Effector memory CD8-positive, alpha-beta T cell (primary cell): Measurements from ENCODE around the gene KRT36.
A peak's percentile ranks its signal among the peaks of the same experiment; 100 is the strongest.

Experiments
- ATAC-seq: fragments of 150-1000 bp; cut with Tn5 transposase; replicated peaks from 2 replicates; pipeline ENCODE4 v1.10.0; 2021; ENCODE audit warnings: mild to moderate bottlenecking, moderate library complexity
- DNase-seq, 3 experiments: peaks; one replicate each; pipeline ENCODE4 v3.0.0; 2021
- H3K27ac Mint-ChIP-seq, 2 donors: one replicate each; pipeline ENCODE4 v1.8.0; 2022; ENCODE audit warnings: mild to moderate bottlenecking in 2 of 2, mixed read lengths in 2 of 2, moderate library complexity in 2 of 2
- H3K27me3 Mint-ChIP-seq, 2 donors: one replicate each; pipeline ENCODE4 v1.8.0; 2022; ENCODE audit warnings: mixed read lengths in 2 of 2
- H3K36me3 Mint-ChIP-seq: one replicate; pipeline ENCODE4 v1.8.0; 2022; ENCODE audit warnings: mild to moderate bottlenecking, moderate library complexity, mixed read lengths; ENCODE audit not compliant: insufficient read depth
- H3K4me1 Mint-ChIP-seq, 2 donors: one replicate each; pipeline ENCODE4 v1.8.0; 2022; ENCODE audit warnings: low read depth in 2 of 2, mixed read lengths in 2 of 2
- H3K4me3 Mint-ChIP-seq, 2 donors: one replicate each; pipeline ENCODE4 v1.8.0; 2022; ENCODE audit warnings: mild to moderate bottlenecking in 2 of 2, mixed read lengths in 2 of 2, moderate library complexity in 2 of 2
- H3K9me3 Mint-ChIP-seq, 2 donors: one replicate each; pipeline ENCODE4 v1.8.0; 2022; ENCODE audit warnings: mixed read lengths in 2 of 2

KRT36 gene

GRCh38 chr17:41446806-41447205 lies 42.9 kb downstream of the KRT36 start:
- no peaks in the 10 kb centered on the region for H3K9me3 Mint-ChIP-seq
- ATAC-seq (no peak), DNase-seq (no peak)
- peaks cover 4% of the 10 kb centered on the region for H3K36me3 Mint-ChIP-seq
- H3K27me3 Mint-ChIP-seq: peaks cover 54 to 85% of the 10 kb centered on the region in 2 donors
- no peak overlapping the region for H3K27ac Mint-ChIP-seq
- peaks cover 0 to 2% of the 10 kb centered on the region in 2 donors for H3K4me1 Mint-ChIP-seq
- no peak overlapping the region for H3K4me3 Mint-ChIP-seq

DNA sequence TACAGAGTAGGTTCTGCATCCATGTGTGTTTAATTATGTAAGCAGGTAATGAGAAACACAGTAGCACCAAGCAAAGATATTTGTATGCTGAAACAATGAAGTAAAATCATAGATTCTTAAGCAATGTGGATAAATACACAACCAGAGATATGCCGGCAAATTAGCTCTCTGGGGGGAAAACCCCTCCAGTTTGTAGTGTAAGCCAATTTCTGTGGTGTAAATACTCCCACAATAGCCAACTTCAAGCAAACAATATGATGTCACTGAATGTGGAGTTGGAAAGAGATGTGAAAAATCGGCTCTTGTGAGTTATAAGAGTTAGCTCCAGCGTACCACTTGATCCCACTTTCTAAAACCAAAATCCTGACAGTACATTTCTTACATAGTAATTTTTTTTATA lies 45.1 kb downstream of the KRT36 start:
- no peak for ATAC-seq
- Mint-ChIP-seq H3K9me3 (no peaks in the 10 kb centered on the region), H3K27me3 (peaks cover 58 to 88% of the 10 kb centered on the region in 2 donors)

DNA sequence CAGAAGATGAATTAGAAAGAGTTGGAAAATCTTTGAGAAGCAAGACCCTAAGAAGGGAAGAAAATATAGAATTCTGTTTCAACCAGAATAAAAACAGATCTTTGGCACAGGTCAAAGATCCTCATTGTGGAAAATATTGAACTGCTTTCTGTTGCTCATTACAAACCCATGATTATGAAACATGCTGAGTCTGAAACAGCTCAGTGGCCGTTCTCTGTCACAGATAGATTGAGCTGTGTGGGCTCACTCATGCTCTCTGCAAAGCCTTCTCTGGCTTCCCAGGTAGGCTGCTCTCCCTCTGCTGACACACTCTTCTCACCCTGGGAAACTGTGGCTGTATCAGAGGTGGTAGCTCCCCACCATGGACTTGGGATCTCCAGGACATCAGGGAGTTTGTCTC lies 45.5 kb downstream of the KRT36 start:
- peaks cover 0 to 2% of the 10 kb centered on the region in 2 donors for H3K4me1 Mint-ChIP-seq
- no peak overlapping the region for H3K4me3 Mint-ChIP-seq
- H3K27ac Mint-ChIP-seq: no peak overlapping the region
- no peak for ATAC-seq
- H3K27me3 Mint-ChIP-seq: peaks cover 58 to 85% of the 10 kb centered on the region in 2 donors
- H3K9me3 Mint-ChIP-seq: no peaks in the 10 kb centered on the region
- peaks cover 3% of the 10 kb centered on the region for H3K36me3 Mint-ChIP-seq
- DNase-seq: no peak

More for the DNA sequence above, 45.1 kb downstream of the KRT36 start:
- Mint-ChIP-seq H3K36me3 (peaks cover 3% of the 10 kb centered on the region), H3K27ac (no peak overlapping the region), H3K4me1 (peaks cover 0 to 2% of the 10 kb centered on the region in 2 donors), H3K4me3 (no peak overlapping the region)
- DNase-seq: no peak

GRCh38 chr17:41442739-41443138 lies 47.0 kb downstream of the KRT36 start:
- Mint-ChIP-seq H3K9me3 (no peaks in the 10 kb centered on the region), H3K4me3 (no peak overlapping the region), H3K27me3 (peaks cover 58 to 73% of the 10 kb centered on the region in 2 donors), H3K27ac (no peak overlapping the region), H3K4me1 (peaks cover 0 to 2% of the 10 kb centered on the region in 2 donors), H3K36me3 (peaks cover 3% of the 10 kb centered on the region)
- no peak for DNase-seq
- no peak for ATAC-seq

GRCh38 chr17:41440531-41441033 lies 49.1 kb downstream of the KRT36 start, which contains the start of gene KRT38:
KRT38 (minus strand) TSS chr17:41440983; CDS start chr17:41440921, 62 bp downstream.
- Mint-ChIP-seq H3K27me3 (peaks cover 53 to 75% of the 10 kb centered on the region in 2 donors), H3K4me3 (no peak within 1 kb of the TSS), H3K27ac (no peak within 1 kb of the TSS), H3K9me3 (no peaks in the 10 kb centered on the region), H3K36me3 (peaks cover 3% of the 10 kb centered on the region), H3K4me1 (peaks cover 0 to 2% of the 10 kb centered on the region in 2 donors)
- ATAC-seq (no peak), DNase-seq (no peak)

GRCh38 chr17:41439375-41439774 lies 50.3 kb downstream of the KRT36 start:
- peaks cover 3% of the 10 kb centered on the region for H3K36me3 Mint-ChIP-seq
- DNase-seq (no peak), ATAC-seq (no peak)
- H3K4me1 Mint-ChIP-seq: no peaks in the 10 kb centered on the region
- no peak overlapping the region for H3K27ac Mint-ChIP-seq
- H3K9me3 Mint-ChIP-seq: no peaks in the 10 kb centered on the region
- peaks cover 53 to 64% of the 10 kb centered on the region in 2 donors for H3K27me3 Mint-ChIP-seq
- no peak overlapping the region for H3K4me3 Mint-ChIP-seq

GRCh38 chr17:41437769-41438168 lies 51.9 kb downstream of the KRT36 start:
- peaks cover 3% of the 10 kb centered on the region for H3K36me3 Mint-ChIP-seq
- H3K27ac Mint-ChIP-seq: no peak overlapping the region
- peaks cover 0 to 2% of the 10 kb centered on the region in 2 donors for H3K4me1 Mint-ChIP-seq
- H3K4me3 Mint-ChIP-seq: no peak overlapping the region
- peaks cover 40 to 48% of the 10 kb centered on the region in 2 donors for H3K27me3 Mint-ChIP-seq
- no peaks in the 10 kb centered on the region for H3K9me3 Mint-ChIP-seq
- DNase-seq: no peak
- no peak for ATAC-seq

DNA sequence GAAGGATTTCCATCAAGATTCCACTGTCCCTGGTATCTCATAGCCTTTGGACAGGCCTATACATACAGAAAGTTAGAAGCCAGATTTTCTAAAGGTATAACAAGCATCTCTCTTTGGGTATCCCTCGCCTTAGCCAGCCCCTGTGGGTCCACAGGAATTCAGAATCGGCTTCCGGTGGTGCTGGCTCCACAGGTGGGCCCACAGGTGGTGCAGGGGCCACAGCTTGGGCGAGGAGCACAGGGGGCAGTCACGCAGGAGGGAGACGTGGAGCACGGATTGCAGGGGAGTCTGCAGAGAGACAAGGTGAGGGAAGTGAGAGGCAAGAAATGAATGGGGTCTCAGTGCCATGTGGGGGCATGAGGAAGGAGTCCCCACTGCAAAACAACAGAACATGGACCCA lies 52.5 kb downstream of the KRT36 start:
- H3K27me3 Mint-ChIP-seq: peaks cover 38 to 43% of the 10 kb centered on the region in 2 donors
- peaks cover 0 to 2% of the 10 kb centered on the region in 2 donors for H3K4me1 Mint-ChIP-seq
- peaks cover 3% of the 10 kb centered on the region for H3K36me3 Mint-ChIP-seq
- ATAC-seq (no peak), DNase-seq (no peak)
- peak overlapping the region in 1 of 2 donors; percentile 24 for H3K27ac Mint-ChIP-seq
- H3K9me3 Mint-ChIP-seq: no peaks in the 10 kb centered on the region
- no peak overlapping the region for H3K4me3 Mint-ChIP-seq
